NCI-H82 treated with DMSO at 0.1 percent for 48 hours (cell line): ENCODE data around the gene PARPBP.
"Not testable (repeated sequence)": the region's sequence is repeated elsewhere in the genome, so short reads cannot be mapped to it uniquely, and the experiment has no call there.

Experiments used
- DNase-seq: peaks from one replicate; lab custom pipeline; 2025; ENCODE audit not compliant: unreplicated experiment; lab: John Stamatoyannopoulos, UW

Gene PARPBP

GRCh38 chr12:102240859-102241258, 120.9 kb downstream of the PARPBP start:
- not testable (repeated sequence) for DNase-seq
